GM10266 (cell line): ENCODE measurements around the gene TANK.

ENCODE experiments used
- DNase-seq: peaks from one replicate; pipeline ENCODE4 v3.0.0; 2012; ENCODE audit errors: extremely low spot score
- TF ChIP-seq, protein P1 (sequence below): IDR thresholded peaks from 2 replicates; pipeline ENCODE4 v1.5.1; 2012; ENCODE audit warnings: mild to moderate bottlenecking, low read depth; ENCODE audit not compliant: control insufficient read depth, insufficient read depth; ENCODE audit errors: missing control alignments

The TANK gene

DNA sequence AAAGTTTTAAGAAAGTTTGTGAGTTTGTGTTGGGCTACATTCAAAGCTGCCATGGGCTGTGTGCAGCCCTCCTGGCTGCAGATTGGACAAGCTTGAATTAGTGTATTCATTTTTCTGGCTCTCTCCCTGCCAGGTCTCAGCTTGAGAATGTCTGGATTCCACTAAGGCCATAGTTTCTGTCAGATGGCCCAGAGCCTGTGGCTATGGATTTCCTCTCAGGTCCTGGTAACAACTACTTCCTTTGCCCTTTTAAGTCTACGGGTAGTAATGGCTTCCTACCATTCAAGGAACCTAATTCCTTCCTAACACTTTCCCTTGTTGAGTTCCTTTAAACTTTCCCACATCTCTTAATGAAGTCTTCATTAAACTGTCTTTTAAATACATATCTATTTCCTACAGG, 123.7 kb downstream of the TANK start:
- DNase-seq, result no peak
- TF ChIP-seq, protein P1, sequence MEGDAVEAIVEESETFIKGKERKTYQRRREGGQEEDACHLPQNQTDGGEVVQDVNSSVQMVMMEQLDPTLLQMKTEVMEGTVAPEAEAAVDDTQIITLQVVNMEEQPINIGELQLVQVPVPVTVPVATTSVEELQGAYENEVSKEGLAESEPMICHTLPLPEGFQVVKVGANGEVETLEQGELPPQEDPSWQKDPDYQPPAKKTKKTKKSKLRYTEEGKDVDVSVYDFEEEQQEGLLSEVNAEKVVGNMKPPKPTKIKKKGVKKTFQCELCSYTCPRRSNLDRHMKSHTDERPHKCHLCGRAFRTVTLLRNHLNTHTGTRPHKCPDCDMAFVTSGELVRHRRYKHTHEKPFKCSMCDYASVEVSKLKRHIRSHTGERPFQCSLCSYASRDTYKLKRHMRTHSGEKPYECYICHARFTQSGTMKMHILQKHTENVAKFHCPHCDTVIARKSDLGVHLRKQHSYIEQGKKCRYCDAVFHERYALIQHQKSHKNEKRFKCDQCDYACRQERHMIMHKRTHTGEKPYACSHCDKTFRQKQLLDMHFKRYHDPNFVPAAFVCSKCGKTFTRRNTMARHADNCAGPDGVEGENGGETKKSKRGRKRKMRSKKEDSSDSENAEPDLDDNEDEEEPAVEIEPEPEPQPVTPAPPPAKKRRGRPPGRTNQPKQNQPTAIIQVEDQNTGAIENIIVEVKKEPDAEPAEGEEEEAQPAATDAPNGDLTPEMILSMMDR, result no peak
